A673 (cell line): ENCODE data around the gene LUZP2. TPM values are rescaled to one million over a fixed set of nuclear protein-coding genes. Genes with fewer than 3 reads are reported as not detected.

Source experiments
- BruUV-seq: library from RNA; stranded (reverse); fragments of 400-500 nt; replicated peaks from 2 replicates; lab custom pipeline; 2021; lab: Mats Ljungman, UMichigan
- CTCF ChIA-PET: fragments of 300-600 bp; sonication (Branson Sonifier 250); formaldehyde crosslinking; loops from one replicate; lab custom pipeline; 2022; ENCODE audit warnings: antibody characterized with exemption; lab: Charles Lee
- POLR2A ChIA-PET: fragments of 300-600 bp; sonication (Branson Sonifier 250); formaldehyde crosslinking; loops from one replicate; lab custom pipeline; 2022; ENCODE audit warnings: antibody characterized with exemption; ENCODE audit not compliant: low non-redundant PET; lab: Charles Lee
- DNase-seq: peaks from one replicate; pipeline ENCODE4 v3.0.0-alpha.2; 2015; ENCODE audit warnings: low spot score
- H3K27ac ChIP-seq: fragments of 200-600 bp; sonication (generic); 2 replicates; pipeline ENCODE4 v1.5.1; 2016; ENCODE audit warnings: mixed run types, low read depth, mild to moderate bottlenecking, mixed read lengths, antibody characterized with exemption, low read length; ENCODE audit not compliant: poor library complexity, severe bottlenecking
- H3K27me3 ChIP-seq: fragments of 200-600 bp; sonication (generic); replicated peaks from 2 replicates; pipeline ENCODE4 v1.6.1; 2017; ENCODE audit warnings: mixed run types, low read depth, mild to moderate bottlenecking, mixed read lengths, antibody characterized with exemption, low read length; ENCODE audit not compliant: insufficient read depth, poor library complexity
- H3K36me3 ChIP-seq: fragments of 200-600 bp; sonication (generic); 2 replicates; pipeline ENCODE4 v1.6.1; 2016; ENCODE audit warnings: mixed run types, mild to moderate bottlenecking, mixed read lengths, antibody characterized with exemption, low read length; ENCODE audit not compliant: insufficient read depth, poor library complexity, severe bottlenecking
- H3K4me1 ChIP-seq: fragments of 200-600 bp; sonication (generic); 2 replicates; pipeline ENCODE4 v1.6.1; 2017; ENCODE audit warnings: mixed run types, mild to moderate bottlenecking, mixed read lengths, antibody characterized with exemption, low read length; ENCODE audit not compliant: insufficient read depth, poor library complexity, severe bottlenecking
- H3K4me3 ChIP-seq: fragments of 200-600 bp; sonication (generic); 2 replicates; pipeline ENCODE4 v1.5.1; 2016; ENCODE audit warnings: low read depth, mixed run types, mild to moderate bottlenecking, mixed read lengths, low read length; ENCODE audit not compliant: poor library complexity, severe bottlenecking
- H3K9me3 ChIP-seq: fragments of 200-600 bp; sonication (generic); 2 replicates; pipeline ENCODE4 v1.6.1; 2016; ENCODE audit warnings: mixed run types, low read depth, mild to moderate bottlenecking, mixed read lengths, antibody characterized with exemption, low read length; ENCODE audit not compliant: poor library complexity, severe bottlenecking
- EZH2 ChIP-seq: fragments of 200-600 bp; sonication (generic); IDR thresholded peaks from 2 replicates; pipeline ENCODE4 v1.6.1; 2017; ENCODE audit warnings: borderline replicate concordance, low read depth, mild to moderate bottlenecking, mixed read lengths, antibody characterized with exemption, low read length; ENCODE audit not compliant: poor library complexity, severe bottlenecking
- intact Hi-C: fragments of 100-400 bp; cut with micrococcal nuclease; formaldehyde crosslinking; loops from one replicate; pipeline ENCODE4 v1.10.0; 2022; ENCODE audit not compliant: unreplicated experiment
- total RNA-seq: library from RNA; stranded (reverse); gene quantifications from 2 replicates; pipeline ENCODE4 v1.2.3, GENCODE V29; 2021
- TF ChIP-seq, protein P1 (sequence below): fragments of 300-800, 200-600 bp; sonication (generic); conservative IDR thresholded peaks from 2 replicates; pipeline ENCODE4 v1.5.1; 2017; ENCODE audit warnings: low read depth, mild to moderate bottlenecking, antibody characterized with exemption, low read length, moderate library complexity, mixed read lengths

Gene LUZP2
- total RNA-seq, 1 experiment from 2014 or later: 0.15 TPM

GRCh38 chr11:24634606-24635160 lies 137.8 kb downstream of the LUZP2 start:
- POLR2A ChIA-PET: no interaction called here
- BruUV-seq: no TSS peak

DNA sequence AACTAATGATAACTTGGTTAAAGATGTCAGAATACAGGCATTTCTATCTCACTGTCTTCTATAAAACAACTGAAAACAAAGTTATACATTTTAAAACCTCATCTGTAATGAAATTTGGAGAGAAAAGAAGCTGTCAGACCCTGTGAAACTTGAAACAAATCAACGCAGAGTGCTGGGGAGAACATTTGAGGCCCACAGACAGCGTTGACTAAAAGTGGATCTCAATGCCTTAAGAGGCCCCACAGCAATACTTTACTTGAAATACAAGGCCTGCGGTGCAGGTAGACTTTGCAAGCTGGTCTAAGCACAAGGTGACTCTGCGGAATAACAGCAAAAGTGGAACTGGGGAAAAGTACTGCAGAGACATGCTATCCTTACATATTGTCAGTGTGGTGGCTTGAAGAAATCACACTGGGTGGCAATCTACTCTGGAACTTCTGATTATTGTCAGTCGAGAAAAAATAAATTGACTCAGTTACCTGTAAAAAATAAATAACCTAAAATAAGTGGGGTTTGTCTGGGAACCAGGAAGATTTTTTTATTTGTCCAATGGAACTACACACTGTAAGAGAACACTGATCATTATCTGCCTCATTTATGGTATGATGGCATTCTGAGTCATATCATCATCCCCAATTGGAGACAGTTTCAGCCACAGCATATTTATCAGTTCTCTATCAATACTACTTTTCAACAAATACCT lies 138.9 kb downstream of the LUZP2 start:
- intact Hi-C loops: no loop called here
- H3K9me3 ChIP-seq: no peaks in the 10 kb centered on the region
- BruUV-seq: no TSS peak
- DNase-seq: no peak
- no peak overlapping the region for H3K27ac ChIP-seq
- TF ChIP-seq, protein P1, sequence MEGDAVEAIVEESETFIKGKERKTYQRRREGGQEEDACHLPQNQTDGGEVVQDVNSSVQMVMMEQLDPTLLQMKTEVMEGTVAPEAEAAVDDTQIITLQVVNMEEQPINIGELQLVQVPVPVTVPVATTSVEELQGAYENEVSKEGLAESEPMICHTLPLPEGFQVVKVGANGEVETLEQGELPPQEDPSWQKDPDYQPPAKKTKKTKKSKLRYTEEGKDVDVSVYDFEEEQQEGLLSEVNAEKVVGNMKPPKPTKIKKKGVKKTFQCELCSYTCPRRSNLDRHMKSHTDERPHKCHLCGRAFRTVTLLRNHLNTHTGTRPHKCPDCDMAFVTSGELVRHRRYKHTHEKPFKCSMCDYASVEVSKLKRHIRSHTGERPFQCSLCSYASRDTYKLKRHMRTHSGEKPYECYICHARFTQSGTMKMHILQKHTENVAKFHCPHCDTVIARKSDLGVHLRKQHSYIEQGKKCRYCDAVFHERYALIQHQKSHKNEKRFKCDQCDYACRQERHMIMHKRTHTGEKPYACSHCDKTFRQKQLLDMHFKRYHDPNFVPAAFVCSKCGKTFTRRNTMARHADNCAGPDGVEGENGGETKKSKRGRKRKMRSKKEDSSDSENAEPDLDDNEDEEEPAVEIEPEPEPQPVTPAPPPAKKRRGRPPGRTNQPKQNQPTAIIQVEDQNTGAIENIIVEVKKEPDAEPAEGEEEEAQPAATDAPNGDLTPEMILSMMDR: no peak
- TF ChIP-seq EZH2: no peak
- no peaks in the 10 kb centered on the region for H3K4me1 ChIP-seq
- H3K36me3 ChIP-seq: no peaks in the 10 kb centered on the region
- POLR2A ChIA-PET: no interaction called here
- no peaks in the 10 kb centered on the region for H3K27me3 ChIP-seq
- CTCF ChIA-PET: no interaction called here
- no peak overlapping the region for H3K4me3 ChIP-seq

More at GRCh38 chr11:24634606-24635160, 137.8 kb downstream of the LUZP2 start:
- Histone ChIP-seq H3K4me3 (no peak overlapping the region), H3K9me3 (no peaks in the 10 kb centered on the region), H3K27ac (no peak overlapping the region), H3K4me1 (no peaks in the 10 kb centered on the region), H3K36me3 (no peaks in the 10 kb centered on the region), H3K27me3 (no peaks in the 10 kb centered on the region)
- TF ChIP-seq EZH2: no peak
- TF ChIP-seq, protein P1: no peak
- DNase-seq: no peak
- CTCF ChIA-PET: no interaction called here
- intact Hi-C loops: no loop called here

GRCh38 chr11:24636291-24636629 lies 139.4 kb downstream of the LUZP2 start:
- Histone ChIP-seq H3K9me3 (no peaks in the 10 kb centered on the region), H3K36me3 (no peaks in the 10 kb centered on the region), H3K27ac (no peak overlapping the region), H3K4me3 (no peak overlapping the region), H3K4me1 (no peaks in the 10 kb centered on the region), H3K27me3 (no peaks in the 10 kb centered on the region)
- TF ChIP-seq, protein P1: no peak
- no peak for TF ChIP-seq EZH2
- ChIA-PET CTCF (interaction anchor here (0.6 kb wide), 1 partner anchor 58 kb away, joined by 3 read pairs; no protein-coding TSS in a partner anchor), POLR2A (no interaction called here)
- intact Hi-C loops: no loop called here
- BruUV-seq: no TSS peak
- DNase-seq: no peak
